HG02870 (cell line): ENCODE data around the gene ARPC4.
"Not testable (repeated sequence)": the region's sequence is repeated elsewhere in the genome, so short reads cannot be mapped to it uniquely, and the experiment has no call there.

Experiments
- ATAC-seq: cut with Tn5 transposase; IDR thresholded peaks from one replicate; pipeline ENCODE4 v1.9.1; 2021; ENCODE audit warnings: mild to moderate bottlenecking, moderate library complexity; ENCODE audit not compliant: unreplicated experiment

The ARPC4 gene

DNA sequence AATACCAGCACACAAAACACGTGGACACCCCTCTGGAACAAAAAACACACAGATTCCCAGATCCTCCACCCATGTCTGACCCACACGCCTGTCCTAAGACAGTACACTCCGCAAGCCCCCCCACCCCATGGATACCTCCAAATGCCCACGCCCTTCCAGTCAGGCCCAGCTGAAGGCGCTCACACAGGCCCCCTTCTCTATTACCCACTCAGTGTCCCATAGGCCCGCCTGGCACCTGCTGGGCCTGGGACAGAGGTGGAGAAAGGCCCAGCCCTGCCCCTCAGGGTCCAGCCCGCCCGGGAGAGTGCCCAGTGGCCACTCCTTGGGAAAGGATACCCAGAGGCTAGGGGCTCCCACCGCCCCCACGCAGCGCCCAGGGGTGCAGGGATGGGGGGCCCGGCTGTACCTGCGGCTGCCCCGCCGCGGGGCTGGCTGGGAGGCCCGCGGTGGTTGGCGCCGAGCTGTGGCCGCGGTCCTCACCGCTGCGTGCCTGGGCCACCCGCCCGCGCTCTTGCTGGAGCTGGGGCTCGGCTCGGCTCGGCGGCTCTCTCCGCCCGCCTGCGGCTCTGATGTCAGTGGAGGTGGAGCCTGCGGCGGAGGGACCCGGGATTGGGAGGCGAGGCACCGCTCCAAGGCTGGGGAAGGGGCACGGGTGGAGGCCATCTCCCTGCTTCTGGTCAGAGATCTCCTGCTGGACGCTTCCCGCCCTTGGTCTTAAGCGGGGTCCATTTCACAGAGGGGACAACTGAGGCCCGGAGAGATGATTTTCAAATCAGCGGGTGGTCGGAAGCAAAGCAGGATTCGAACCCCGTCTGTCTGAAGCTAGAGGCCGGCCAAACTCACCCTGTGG is 23.2 kb upstream of the ARPC4 start, which contains the start of gene CAMK1:
Gene CAMK1 (minus strand): TSS at position 522 of the 850 bp plus-strand sequence. CDS start 2,198 bp downstream, outside the sequence.
- peak; percentile 57 for ATAC-seq

DNA sequence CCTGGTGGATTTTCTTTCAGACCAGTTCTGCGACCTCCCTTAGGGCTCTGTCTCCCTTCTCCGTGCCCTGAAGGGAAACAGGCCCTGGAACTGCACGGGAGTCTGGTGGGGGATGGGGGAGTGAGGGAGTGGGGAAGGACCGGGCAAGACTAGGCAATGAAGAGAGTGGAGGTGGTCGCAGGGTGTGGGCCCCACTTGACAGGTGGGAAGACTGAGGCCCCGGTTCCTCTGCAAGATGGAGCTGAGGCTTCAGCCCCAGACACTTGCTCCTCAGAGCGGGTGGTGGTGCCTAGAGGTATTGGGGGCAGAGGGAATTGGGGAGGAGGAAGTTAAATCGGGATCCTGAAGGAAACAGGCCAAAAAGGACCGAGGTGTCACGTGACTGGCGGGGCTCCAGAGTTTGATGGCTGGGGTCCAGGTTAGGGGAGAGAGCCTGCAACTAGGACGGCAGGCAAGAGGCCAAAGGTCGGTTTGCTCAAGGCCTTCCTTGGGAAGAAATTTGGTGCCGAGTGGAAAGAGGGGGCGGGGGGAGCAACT is 22.5 kb upstream of the ARPC4 start:
- no peak for ATAC-seq

DNA sequence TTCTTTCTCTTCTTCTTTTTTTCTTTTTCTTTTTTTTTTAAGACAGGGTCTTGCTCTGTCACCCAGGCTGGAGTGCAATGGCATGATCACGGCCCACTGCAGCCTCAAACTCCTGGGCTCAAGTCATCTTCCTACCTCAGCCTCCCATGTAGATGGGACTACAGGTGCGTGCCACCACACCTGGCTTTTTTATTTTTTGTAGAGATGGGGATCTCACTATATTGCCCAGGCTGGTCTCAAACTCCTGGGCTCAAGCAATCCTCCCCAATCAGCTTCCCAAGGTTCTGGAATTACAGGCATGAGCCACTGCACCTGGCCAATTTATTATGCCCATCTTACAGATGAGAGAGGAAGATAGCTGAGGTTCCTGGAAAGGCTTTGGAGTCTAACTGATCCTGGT is 21.9 kb upstream of the ARPC4 start:
- not testable (repeated sequence) for ATAC-seq

DNA sequence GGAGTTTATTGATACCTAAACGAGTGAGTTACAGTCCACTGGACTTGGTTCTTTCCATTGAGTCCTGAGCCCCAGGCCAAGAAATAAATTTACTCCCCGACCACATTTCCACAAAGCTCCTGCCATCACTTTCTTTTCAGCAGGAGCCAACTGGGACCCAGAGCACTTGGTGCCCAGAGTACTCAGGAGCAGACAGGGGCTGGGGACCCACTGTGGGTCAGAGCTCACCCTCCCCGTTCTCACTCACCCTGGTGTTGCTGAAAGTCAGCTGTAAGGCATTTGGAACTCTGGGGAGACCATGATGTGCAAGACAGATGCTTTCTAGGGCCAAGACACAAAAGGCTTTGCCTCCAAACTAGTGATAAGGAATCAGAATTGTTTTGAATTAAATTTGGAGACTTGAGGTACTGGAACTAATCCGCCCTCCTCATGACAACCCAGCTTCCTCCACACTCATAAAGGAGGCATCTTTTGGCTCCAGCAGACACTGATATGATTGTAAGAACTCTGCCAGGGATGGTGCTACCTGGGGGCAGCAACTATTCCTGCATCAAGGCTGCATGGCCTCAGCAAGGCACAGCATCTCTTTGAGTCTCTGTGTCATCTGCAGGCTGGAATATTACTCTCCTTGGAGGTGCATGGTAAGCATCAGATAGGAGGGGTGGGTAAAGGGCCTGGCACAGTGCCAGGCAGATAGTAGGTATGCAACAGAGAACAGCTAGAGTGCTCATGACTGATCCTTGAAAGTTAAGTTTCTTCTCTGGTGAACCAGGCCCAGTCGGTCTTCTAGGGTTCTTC is 15.8 kb upstream of the ARPC4 start:
- ATAC-seq: no peak

DNA sequence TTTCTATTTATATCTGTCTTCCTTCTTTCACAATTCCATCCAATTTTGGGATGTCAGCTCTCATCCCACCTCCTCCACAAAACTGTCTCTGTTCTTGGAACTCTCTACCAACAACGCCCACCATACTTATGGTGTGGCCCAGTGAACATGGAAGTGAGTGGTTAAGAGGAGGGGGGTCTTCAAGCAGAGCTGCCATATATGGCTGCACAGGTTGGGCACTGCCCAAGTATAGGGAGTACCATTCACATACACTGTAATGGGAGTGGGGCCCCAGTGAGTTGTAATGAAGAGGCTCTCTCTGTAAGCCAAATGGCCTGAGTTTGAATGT is 15.2 kb upstream of the ARPC4 start:
- ATAC-seq: no peak

DNA sequence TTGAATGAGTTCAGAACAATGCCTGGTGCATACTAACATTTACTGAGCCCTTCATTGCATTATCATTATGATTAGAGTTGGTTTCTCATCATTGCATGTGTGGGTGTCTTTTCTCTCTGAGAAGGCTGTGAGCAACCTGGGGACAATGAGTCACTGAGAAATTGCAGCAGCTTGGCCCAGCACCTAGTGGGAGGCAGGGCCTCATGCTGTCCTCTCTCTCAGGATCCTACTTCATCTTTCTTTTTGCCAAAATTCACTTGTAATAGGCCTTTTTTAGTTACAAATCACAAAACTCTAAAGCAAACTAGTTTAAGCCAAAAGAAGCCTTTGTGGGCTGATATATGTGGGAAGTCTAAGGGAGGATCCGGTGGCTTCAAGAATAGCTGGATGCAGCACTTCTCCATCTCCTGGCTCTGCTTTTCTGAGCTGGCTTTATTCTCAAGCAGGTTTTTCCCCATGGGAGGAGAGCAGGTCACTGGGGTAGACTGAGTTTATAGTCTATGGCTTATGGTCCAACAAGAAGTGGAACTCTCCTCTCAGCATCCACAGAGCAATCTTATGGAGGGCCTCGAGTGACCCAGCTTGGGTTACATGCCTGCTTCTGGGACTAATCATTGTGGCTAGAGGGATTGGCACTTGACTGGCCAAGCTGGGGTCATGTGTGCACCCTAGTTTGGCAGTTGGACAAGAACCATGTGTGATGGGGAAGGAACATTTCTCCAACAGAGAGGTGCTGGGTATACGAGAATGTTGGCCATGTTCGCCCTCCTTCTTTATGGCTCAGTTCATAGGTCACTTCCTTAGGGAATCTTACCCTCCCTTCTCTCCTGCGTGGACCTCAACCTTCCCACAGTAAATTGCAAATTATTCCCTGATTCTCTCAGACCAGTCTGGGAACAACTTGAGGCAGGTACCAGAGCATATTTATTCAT is 14.5 kb upstream of the ARPC4 start:
- no peak for ATAC-seq

DNA sequence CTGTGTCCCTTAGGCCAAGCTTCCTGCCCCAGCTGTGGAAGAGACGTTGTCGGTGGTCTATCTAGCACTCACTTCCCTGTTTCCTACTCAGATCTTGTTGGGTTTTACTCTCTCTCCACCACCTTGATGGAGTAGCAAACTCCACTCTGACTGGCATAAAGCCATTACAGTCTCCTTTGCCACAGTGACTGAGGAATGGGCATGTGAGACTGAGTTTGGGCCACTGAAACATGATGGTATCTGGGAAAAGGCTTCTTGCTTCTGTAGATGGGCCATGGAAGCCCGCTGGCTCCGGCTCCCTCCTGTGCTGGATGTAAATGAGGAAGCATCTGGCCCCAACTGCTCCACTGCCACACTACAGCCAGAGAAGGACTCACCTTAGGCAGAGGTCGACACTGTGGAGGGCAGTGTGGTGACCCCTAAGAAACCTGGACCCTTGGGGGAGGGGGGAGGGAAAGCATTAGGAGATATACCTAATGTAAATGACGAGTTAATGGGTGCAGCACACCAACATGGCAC is 13.7 kb upstream of the ARPC4 start:
- ATAC-seq: no peak

DNA sequence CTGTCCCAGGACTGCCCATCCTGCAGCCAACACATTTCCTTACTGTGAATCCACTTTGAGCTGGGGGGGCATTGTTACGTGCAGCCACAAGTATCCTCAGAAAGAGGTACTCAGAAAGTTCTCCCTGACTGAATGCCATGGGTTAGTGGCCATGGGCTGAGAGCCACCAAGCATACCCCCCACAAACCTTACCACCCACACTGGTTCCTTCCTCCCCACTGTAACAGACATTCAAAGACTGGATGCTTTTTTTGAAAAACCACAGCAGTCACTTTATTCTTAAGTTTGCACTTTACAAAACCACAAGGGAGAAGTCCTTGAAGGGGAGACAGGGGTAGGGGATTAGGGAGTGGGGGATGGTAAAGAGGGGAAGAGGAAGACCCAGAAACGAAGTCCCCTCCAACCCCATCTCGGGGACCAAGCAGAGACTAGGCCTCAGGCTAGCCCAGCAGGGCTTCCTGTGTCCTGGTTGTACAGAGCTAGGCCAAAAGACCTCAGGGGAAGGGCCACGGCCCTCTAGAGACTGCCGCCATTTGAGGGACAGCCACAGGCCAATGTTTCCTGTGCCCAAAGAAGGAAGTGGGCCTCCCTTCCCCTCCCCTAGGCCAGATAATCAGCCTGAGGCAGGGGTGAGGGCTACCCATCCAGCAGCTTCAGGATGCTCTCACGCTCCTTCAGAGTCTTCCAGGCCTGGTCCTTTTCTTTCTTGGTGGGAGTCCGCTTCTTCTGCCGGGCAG is 13.0 kb upstream of the ARPC4 start:
- peak; percentile 51 for ATAC-seq

DNA sequence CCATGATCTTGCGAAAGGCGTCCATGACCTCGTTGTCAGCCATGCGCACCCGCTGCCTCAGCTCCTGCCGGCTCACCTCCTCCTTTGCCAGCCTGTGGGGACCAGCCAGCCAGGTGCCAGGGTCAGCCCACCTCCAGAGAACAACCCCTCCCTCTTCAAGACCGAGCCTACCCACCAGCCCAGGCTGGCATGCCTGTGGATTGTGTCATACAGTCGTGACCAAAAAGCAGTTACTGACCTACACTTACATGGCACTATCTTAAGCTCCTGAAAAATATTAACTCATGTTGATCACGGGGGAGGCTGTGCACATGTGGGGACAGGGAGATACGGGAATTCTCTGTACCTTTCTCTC is 12.4 kb upstream of the ARPC4 start:
- no peak for ATAC-seq

DNA sequence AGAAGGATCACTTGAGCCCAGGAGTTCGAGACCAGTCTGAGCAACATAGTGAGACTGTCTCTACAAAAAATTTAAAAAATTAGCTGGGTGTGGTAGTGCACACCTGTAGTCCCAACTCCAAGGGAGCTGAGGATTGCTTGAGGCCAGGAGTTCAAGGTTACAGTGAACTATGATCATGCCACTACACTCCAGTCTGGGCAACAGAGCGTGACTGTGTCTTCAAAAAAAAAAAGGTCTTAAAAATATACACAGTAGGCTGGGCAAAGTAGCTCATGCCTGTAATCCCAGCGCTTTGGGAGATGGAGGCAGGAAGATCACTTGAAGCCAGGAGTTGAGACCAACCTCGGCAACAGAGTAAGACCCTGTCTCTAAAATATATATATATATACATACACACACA is 12.0 kb upstream of the ARPC4 start:
- ATAC-seq: no peak

DNA sequence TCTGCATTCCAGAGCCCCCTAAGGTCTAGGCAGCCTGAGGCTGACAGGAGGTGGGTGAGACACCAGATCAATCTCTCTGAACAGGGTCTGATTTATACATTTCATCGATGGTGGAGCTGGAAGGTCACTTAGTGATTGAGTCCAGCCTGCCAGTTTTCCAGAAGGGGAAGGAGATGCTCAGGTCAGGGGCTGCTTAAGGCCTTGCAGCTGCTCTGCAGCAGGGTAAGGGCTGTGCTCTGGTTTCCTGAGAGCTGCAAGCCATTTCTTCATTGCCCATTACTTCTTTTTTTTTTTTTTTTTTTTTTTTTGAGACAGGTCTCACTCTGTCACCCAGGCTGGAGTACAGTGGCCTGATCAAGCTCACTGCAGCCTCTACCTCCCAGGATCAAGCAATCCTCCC is 11.3 kb upstream of the ARPC4 start:
- ATAC-seq: no peak

DNA sequence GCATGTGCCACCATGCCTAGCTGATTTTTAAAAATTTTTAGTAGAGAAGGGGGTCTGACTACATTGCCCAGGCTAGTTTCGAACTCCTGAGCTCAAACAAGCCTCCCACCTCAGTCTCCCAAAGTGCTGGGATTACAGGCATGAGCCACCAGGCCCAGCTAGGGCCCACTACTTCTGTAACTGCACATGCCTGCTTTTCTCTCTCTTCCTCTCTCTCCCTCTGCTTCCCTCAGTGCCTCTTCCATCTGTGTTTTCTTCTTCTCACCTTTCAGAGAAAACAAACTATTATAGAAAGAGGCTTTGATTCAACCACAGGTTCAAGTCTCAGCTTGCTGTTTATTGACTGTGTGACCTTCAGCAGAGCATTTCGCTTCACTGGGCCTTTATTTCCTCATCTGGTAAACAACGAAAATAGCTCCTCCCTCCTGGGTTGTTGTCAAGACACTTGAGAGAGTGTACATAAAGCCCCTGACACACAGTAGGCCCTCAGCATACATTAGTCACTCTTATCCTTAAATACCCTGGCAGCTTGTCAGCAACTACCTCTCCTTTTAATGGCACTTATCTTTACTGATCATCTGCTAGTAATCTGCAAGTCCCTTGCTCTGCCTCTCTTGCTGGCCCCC is 10.8 kb upstream of the ARPC4 start:
- no peak for ATAC-seq

DNA sequence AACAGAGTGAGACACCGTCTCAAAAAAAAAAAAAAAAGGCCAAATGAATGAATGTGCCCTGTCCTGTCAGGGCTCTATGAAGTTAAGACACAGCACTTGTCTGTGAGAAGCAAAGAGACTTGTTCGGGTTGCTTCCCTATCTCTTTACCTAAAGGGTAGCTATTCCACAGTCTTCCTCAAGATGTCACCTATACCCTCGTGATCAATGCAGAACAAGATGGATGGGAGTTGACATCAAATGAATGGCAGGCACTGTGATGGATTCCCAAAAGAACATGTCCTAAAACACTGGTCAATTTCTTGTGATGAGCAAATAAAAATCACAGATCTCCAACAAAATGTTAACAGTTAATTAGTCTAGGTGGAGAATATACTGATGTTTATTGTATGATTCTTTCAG is 10.1 kb upstream of the ARPC4 start:
- ATAC-seq: no peak

DNA sequence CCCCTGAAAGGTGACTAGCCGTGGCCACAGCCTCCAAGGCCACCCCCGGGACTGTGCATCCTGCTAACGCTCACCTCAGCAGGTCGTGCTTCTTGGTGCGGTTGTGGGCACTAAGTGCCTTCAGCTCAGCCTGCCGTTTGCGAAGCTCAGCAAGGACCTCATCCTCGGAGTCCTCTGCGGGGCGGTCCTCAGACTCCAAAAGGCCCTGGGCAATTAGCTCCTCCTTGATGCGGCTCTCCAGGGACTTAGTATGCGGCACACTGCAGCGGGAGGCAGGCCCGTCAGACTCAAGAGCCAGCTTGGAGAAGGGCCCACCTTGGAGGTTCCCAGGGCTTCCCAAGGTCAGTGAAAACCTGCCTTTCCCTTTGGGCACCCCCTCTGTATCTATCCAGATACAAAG is 8.9 kb upstream of the ARPC4 start:
- ATAC-seq: no peak

DNA sequence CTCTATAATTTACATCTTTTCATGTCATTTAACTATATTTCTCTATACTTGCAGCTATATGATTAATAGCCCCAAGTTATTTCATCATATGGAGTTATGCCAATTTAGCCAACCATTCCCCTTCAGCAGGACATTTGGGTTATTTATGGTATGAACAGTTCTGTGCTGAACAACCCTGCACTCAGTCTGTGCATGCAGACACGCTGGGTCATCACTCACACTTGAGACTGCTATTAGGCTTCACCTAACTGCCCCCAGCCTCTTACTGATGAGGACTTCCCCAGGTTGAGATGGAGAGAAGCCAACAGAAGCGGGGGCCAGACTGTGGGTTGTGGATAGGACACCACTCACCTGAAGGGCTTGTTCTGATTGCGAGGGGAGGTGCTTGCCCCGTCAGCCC is 7.9 kb upstream of the ARPC4 start:
- no peak for ATAC-seq

DNA sequence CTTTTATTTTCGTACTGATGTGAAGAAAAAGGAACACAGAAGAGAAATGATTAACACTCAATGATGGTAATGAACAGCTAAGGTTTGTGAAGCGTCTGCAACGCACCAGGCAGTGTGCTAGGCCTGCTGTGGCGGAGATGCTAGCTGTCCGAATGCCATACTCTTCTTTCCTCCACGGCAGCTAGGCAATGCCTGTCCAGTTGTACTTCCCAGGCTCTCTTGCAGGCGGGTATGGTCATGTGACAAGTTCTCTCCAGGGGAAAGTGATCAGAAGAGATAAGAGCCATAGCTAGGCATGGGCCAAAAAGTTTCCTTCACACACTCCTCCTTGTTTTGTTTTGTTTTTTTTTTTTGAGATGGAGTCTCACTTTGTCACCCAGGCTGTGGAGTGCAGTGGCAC is 7.3 kb upstream of the ARPC4 start:
- ATAC-seq: no peak

DNA sequence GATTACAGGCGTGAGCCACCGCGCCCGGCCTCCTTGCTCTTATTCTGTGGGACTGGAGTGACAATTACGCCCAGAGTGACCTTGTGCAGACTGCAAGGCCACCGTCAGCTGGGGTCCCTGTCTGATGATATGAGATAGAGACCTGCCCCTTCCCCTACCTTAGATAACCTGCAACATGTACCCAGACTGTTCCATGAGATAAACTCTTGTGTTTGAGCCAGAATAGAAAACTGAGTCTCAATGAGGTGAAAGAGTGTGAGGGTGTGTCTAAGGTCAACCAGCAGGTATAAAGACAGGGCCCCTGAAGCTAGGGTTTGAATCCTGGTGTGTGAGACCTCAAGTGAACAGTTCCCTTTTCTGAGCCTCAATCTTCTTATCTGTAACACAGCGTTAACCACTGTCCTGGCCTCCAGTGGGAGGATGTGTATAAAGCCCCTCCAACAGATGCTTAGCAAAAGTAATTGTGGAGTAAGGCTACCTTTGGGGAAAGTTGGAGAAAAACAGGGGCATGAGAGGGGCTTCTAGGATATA is 6.6 kb upstream of the ARPC4 start:
- ATAC-seq: no peak

DNA sequence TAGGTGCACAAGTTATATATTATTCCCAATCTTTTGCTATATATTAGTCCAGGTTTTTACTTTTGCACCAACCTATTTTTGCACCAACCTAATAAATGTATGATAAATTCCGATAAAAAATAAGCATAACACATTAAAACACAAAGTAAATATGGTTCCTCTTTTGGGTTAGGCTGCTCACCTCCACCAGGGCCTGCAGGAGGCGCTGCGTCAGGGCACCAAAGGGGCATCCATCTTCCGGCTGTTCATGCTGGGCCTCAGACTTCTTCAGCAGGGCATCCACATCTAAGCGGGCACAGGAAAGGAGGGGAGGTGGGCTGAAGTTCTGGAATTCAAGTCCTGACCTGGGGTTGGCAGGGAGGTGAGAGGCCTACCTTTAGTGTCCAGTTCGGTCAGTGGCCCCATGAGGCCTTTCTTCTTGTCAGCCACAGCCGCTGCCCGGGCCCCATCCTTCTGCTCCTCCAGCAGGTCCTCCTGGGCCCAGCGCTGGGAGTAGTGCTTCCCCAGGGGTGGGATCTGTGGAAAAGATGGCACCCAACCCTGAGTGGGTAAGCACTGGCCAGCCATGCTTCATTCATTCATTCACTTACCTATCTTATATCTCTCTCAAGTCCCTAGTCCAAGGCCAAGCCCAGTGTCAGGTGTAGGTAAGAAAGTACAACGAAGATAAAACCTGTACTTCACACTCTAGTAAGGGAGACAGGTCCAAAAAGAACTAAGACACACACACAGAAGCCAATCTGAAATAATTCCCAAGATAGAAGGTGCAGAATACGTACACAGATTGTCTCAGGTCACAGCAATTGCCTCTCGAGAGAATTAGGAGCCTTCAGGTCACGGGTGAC is 5.8 kb upstream of the ARPC4 start:
- no peak for ATAC-seq
